ENCODE results near the gene CDC23. TPM values are rescaled to one million over a fixed set of nuclear protein-coding genes. Genes with fewer than 3 reads are reported as not detected.

The CDC23 gene
- total RNA-seq, 1 experiment from 2014 or later: 26.1 TPM

GRCh38 chr5:138243794-138244193 lies 30.7 kb upstream of the CDC23 start:
- H3K4me3 ChIP-seq (ENCODE audit: low read length): no peak overlapping the region
- no TSS peak for BruUV-seq (replicated peaks)
- DNase-seq: no peak
- H4K20me1 ChIP-seq (ENCODE audit: low read length): no peaks in the 10 kb centered on the region
- no peaks in the 10 kb centered on the region for H3K79me2 ChIP-seq (ENCODE audit: low read length)
- H3F3A ChIP-seq (ENCODE audit: low read length, unreplicated experiment): no peaks in the 10 kb centered on the region
- TF ChIP-seq EZH2 (IDR thresholded peaks at IDR 0.05; ENCODE audit: low read length, unreplicated experiment) (no peak), EZH2phosphoT487 (IDR thresholded peaks at IDR 0.05; ENCODE audit: borderline replicate concordance, low read length) (no peak), CTCF (conservative IDR thresholded peaks at IDR 0.05; ENCODE audit: low read depth, low read length) (no peak)
- no peak overlapping the region for H3K4me2 ChIP-seq (ENCODE audit: low read length)
- intact Hi-C loops (cut with micrococcal nuclease): no loop called here
- H2AFZ ChIP-seq (ENCODE audit: low read length): no peak overlapping the region
- H3K4me1 ChIP-seq (ENCODE audit: insufficient read depth, low read length): no peaks in the 10 kb centered on the region
- CTCF ChIA-PET: interaction anchor here (0.6 kb wide), 1 partner anchor 110 kb away, joined by 3 read pairs; no protein-coding TSS in a partner anchor
- no peak overlapping the region for H3K27ac ChIP-seq (ENCODE audit: low read length)
- no peaks in the 10 kb centered on the region for H3K9me2 ChIP-seq (replicated peaks; ENCODE audit: low read length)
- POLR2A ChIA-PET (ENCODE audit: unreplicated experiment): no interaction called here
- no peak overlapping the region for H3K9ac ChIP-seq (ENCODE audit: low read length)
- no peaks in the 10 kb centered on the region for H3K9me3 ChIP-seq (ENCODE audit: low read length)
- no peak for ATAC-seq
- H3K27me3 ChIP-seq (ENCODE audit: low read length): peaks cover 25% of the 10 kb centered on the region
- no peaks in the 10 kb centered on the region for H3K36me3 ChIP-seq (ENCODE audit: low read depth, low read length)

GRCh38 chr5:138241688-138242571 lies 28.8 kb upstream of the CDC23 start:
- POLR2A ChIA-PET (ENCODE audit: unreplicated experiment): no interaction called here
- Histone ChIP-seq H3K9me2 (replicated peaks; ENCODE audit: low read length) (no peaks in the 10 kb centered on the region), H3K27me3 (ENCODE audit: low read length) (peaks cover 25% of the 10 kb centered on the region), H3K79me2 (ENCODE audit: low read length) (no peaks in the 10 kb centered on the region), H3K4me3 (ENCODE audit: low read length) (peak overlapping the region; percentile 60), H3K36me3 (ENCODE audit: low read depth, low read length) (no peaks in the 10 kb centered on the region), H3F3A (ENCODE audit: low read length, unreplicated experiment) (no peaks in the 10 kb centered on the region), H3K9ac (ENCODE audit: low read length) (no peak overlapping the region), H4K20me1 (ENCODE audit: low read length) (no peaks in the 10 kb centered on the region), H3K4me1 (ENCODE audit: insufficient read depth, low read length) (no peaks in the 10 kb centered on the region), H3K4me2 (ENCODE audit: low read length) (peak overlapping the region; percentile 73), H3K27ac (ENCODE audit: low read length) (no peak overlapping the region), H2AFZ (ENCODE audit: low read length) (peak overlapping the region; percentile 59), H3K9me3 (ENCODE audit: low read length) (no peaks in the 10 kb centered on the region)
- CTCF ChIA-PET: no interaction called here
- DNase-seq (no peak), ATAC-seq (peak; percentile 71)
- peak; percentile 75 for TF ChIP-seq EZH2 (IDR thresholded peaks at IDR 0.05; ENCODE audit: low read length, unreplicated experiment)
- TF ChIP-seq CTCF (conservative IDR thresholded peaks at IDR 0.05; ENCODE audit: low read depth, low read length): no peak
- peak; percentile 60; the same call in 1 of the 2 replicates for TF ChIP-seq EZH2phosphoT487 (IDR thresholded peaks at IDR 0.05; ENCODE audit: borderline replicate concordance, low read length)
- no TSS peak for BruUV-seq (replicated peaks)
- intact Hi-C loops (cut with micrococcal nuclease): no loop called here
